GM19455 (cell line): ENCODE data around the gene ZZZ3.
"Not testable (repeated sequence)": the region's sequence is repeated elsewhere in the genome, so short reads cannot be mapped to it uniquely, and the experiment has no call there.

Experiments
- ATAC-seq: cut with Tn5 transposase; IDR thresholded peaks from one replicate; pipeline ENCODE4 v1.9.1; 2021; ENCODE audit not compliant: unreplicated experiment

Gene ZZZ3

DNA sequence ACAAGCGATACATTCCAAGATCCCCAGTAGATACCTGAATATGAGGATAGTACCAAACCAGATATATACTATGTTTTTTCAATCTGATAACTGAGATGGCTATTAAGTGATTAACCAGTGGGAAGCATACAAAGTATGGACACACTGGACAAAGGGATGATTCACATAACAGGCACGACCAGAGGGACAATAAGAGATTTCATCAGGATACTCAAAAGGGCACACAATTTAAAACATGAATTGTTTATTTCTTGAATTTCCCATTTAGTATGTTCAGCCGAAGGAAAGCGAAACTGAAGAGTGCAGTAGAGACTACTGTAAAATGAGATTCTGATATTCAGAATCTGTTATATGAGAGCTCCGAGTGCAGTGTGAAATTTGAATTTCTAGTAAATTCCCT is 10.6 kb downstream of the ZZZ3 start:
- no peak for ATAC-seq

DNA sequence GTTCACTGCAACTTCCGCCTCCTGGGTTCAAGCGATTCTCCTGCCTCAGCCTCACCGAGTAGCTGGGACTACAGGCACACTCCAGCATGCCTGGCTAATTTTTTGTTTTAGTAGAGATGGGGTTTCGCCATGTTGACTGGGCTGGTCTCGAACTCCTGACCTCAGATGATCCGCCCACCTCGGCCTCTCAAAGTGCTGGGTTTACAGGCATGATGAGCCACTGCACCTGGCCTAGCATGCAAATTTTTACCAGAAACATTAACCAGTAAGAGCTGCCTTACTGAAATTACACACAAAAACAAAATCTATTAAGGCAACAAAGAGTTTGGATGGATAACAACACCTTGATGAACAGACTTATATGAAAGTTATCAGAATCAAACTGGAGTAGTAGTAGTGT is 12.1 kb downstream of the ZZZ3 start:
- ATAC-seq = no peak

DNA sequence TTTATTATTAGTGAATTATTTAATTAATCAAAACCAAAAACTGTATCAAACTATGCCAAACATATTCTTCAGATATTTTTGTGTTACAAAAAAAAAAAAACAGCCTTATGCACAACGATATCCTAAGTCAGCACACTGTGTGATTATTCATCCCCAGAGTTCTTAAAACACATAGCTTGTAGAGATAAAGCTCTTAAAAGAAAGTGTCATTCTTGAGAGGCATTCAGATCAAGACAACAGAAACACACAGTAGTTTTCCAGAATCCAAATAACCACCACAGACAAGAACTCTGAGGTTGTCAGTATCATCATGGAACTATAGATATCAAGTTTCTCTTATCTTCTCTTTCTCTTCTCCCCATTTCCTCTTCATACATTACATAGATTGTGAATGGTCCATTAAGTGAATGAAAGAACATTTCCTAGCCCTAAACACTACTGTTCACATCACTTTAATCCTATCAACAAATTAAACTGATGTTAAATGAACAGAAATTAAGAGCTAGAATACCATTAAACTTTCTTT is 13.5 kb downstream of the ZZZ3 start:
- ATAC-seq = no peak

DNA sequence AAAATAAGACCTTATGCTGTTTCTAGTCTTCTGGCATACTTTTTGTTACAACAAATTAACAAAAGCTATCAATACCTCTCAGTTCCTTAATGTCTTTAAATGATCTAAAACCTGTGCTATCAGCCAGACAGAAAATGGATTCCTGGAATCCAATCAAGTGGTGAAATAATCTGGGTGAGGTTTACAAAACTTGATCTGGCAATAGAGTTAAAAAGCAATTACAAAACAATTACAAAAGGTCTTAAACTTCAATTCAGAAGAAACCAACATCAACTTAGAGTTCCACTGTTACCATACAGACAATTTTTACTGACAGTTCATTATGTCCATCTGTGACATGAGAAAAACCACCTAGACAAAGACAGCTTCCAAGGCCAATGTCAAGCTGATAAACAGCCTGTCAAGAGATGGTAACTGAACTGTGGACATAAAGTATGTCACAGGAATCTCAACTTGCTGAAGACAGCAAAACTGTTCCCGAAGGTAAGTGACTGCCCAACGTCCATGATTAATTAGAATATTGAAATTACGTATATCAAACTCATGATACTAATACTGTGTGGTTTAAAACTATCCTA is 17.4 kb downstream of the ZZZ3 start:
- ATAC-seq = no peak

DNA sequence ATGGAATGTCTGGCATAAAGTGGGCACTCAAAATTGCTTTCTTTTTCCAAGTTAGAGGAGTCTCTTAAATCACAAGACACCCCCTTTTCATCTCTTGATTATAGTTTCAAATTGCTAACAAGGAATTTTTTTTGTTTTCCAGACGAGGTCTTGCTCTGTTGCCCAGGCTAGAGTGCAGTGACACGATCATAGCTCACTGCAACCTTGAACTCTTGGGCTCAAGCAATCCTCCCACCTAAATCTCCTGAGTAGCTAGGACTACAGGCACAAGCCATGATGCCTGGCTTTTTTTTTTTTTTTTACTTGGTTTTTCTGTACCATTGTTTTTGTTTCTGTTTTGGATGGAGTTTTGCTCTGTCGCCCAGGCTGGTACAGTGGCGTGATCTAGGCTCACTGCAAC is 20.8 kb downstream of the ZZZ3 start:
- ATAC-seq = no peak

DNA sequence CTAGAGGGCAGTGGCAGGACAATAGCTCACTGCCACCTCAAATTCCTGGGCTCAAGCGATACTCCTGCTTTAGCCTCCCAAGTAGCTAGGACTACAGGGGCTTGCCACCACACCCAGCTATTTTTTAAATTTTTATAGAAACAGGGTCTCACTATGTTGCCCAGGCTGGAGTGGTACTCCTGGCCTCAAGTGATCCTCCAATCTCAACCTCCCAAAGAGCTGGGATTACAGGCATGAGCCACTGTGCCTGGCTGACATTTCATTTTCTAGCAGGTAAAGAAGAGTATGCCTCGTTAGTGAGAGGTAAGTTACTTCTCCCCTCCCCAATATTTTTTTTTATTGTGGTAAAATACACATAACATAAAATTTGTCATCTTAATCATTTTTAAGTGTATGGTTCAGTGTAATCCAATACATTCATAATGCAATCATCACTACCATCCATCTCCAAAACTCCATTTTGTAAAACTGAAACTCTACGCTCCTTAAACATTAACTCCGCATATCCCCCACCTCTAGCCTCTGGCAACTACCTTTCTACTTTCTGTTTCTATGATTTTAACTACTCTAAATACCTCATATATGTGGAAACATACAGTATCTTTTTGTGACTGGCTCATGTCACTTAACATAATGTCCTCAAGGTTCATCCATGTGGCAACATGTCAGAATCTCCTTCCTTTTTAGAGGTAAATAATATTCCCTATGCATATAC is 22.4 kb downstream of the ZZZ3 start:
- no peak for ATAC-seq

DNA sequence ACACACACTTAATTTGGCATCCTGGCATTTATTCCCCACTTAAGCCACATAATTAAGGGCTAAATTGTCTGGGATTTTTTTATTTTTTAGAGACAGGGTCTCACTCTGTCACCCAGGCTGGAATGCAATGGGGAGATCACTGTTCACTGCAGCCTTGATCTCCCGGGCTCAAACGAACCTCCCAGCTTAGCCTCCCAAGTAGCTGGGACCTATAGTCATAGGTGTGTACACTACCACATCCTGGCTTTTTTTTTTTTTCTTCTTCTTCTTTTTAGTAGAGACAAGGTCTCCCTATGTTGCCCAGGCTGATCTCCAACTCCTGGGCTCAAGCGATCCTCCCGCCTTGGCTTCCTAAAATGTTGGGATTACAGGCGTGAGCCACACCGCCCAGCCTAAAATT is 24.2 kb downstream of the ZZZ3 start:
- no peak for ATAC-seq

DNA sequence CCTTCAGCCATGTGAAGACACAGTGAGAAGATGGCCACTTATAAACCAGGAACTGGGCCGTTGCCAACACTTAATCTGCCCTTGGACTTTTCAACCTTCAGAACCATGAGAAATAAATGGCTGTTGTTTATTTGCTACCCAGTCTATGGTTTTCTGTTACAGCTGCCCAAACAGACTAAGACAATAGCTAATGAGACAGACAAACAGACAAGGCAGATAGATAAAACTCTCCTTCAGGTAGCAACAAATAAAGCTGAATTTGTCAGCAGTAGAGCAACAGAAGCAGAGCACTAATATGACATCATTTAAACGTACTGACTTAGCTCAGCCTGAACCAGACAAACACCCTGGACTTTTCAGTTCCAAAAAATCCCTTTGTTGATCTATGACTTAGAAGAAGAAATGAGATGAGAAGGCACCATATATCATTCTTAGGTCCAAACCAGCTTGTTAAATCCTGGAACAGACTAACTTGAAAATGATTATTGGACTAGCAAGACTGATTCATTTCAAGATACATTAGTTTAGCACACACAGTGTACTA is 27.0 kb downstream of the ZZZ3 start:
- no peak for ATAC-seq

DNA sequence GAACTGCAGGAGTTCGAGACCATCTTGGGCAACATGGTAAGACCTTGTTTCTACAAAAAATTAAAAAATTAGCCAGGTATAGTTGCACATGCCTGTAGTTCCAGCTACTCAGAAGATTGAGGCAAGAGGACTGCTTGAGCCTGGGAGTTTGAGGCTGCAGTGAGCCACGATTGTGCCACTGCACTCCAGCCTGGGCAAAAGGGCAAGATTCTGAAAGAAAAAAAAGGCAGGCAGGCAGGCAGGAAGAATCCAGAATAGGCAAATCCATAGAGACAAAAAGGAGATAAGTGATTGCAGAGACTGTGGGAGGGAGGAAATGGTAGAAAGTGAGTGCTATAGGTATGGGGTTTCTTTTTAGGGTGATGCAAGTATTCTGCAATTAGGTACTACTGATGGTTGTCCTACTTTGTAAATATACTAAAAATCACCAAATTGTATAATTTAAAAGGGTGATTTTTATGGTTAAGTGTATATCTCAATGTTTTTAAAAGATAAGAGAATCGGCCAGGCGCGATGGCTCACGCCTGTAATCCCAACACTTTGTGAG is 29.4 kb downstream of the ZZZ3 start:
- ATAC-seq = no peak

DNA sequence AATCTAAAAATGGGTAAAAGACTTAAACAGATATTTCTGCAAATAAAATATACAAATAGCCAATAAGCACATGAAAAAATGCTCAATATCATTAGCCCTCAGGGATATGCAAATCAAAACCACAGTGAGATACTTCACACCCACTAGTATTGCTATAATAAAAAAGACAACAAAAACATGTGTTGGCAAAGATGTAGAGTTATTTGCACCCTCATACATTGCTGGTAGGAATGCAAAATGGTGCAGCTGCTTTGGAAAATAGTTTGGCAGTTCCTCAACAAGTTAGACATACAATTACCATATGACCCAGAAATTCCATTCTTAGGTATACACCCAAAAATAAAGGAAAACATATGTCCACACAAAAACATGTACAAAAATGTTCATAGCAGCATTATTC is 30.2 kb downstream of the ZZZ3 start:
- ATAC-seq = no peak

DNA sequence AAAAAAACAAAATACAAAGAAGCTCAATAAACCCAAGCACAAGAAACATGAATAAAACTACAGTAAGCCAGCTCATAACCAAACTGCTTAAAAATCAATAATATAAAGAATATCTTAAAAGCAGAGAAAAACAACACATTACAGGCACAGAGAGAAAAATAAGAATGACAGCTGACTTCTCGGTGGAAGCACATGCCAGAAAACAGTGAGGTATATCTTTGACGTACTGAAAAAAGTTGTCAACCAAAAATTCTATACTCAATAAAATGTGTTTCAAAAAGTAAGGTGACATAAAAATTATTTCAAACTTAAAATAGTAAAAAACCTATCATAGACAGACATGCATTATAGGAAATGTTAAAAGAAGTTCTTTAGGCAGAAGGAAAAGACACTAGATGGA is 33.3 kb downstream of the ZZZ3 start:
- ATAC-seq = no peak

DNA sequence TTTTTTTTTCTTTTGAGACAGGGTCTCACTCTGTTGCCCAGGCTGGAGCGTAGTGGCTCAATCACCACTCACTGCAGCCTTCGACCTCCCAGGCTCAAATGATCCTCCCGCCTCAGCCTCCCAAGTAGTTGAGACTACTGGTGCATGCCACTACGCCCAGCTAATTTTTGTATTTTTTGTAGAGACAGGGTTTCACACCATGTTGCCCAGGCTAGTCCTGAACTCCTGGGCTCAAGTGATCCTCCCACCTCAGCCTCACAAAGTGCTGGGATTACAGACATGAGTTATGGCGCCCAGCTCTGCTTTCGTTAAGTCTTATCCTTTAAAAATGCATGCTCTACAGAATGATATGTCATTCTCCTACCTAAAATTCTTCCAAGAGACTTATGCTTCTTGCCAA is 36.2 kb downstream of the ZZZ3 start:
- not testable (repeated sequence) for ATAC-seq

DNA sequence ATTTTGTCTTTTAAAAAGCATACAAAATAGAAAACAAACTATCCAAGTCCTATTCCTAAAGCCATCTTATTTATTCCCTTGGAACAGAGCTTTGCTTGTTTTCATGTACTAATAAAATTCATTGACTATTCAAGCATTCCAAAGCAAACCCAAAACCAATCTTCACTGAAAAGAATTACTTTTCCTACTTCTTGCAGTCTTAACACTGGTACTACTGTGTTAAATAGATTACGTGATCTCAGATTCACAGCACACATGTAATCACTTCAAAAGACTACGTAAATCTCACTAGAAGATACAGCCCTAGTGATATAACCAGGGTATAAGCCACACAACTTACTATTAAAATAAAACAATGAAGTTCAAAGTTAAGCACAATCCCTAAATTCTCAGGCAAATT is 39.0 kb downstream of the ZZZ3 start:
- no peak for ATAC-seq

DNA sequence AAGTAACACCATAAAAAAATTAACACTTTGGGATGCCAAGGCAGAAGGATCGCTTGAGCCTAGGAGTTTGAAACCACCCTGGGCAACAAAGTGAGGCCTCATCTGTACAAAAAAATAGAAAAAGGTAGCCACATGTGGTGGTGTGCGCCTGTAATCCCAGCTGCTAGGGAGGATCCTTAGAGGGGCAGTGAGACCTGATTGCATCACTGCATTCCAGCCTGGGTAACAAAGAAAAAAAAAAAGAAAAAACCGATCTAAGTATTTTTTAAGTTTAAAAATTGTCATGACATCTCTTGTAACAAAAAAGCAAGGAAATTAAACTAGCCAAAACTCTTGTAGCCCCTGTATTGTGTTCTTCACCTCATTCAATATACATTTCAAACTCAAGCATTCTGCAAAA is 39.5 kb downstream of the ZZZ3 start:
- no peak for ATAC-seq

DNA sequence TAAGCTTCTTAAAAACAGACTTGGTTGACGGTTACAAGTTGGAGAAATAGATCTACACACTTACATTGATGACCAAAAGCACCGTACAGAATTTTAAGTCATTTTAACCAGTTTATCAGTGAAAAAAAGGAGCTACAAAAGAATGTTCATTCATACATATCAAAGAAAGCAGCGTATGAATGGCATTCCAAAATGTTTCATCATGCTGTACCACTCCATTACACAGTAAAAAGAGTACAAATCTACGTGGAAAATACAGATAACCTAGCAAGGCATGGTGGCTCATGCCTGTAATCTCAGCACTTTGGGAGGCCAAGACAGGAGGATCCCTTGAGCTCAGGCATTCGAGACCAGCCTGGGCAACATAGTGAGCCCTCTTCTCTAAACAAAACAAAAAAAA is 40.3 kb downstream of the ZZZ3 start:
- no peak for ATAC-seq

DNA sequence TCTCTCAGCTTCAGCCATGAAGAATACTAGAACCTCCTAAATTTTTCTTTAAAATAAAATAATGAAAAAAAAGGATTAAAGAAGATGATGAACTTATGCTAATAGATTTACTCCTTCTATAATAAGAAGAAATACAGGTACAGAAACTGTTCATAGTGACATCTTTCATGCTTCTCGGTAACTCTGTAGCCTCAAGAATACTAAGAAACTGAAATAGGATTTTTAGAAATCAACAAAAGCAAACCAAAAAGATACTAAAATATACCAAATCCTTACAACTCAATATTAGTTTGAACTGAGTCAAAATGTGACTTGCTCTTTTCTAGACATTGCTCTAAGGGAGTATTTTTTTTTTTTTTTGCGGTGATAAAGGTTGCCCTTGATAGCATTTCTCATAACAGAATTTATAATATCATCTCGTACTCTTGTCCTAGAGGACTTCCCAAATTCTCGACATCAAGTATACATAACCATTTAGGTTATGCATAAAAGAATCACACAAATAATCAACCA is 42.8 kb downstream of the ZZZ3 start:
- no peak for ATAC-seq

DNA sequence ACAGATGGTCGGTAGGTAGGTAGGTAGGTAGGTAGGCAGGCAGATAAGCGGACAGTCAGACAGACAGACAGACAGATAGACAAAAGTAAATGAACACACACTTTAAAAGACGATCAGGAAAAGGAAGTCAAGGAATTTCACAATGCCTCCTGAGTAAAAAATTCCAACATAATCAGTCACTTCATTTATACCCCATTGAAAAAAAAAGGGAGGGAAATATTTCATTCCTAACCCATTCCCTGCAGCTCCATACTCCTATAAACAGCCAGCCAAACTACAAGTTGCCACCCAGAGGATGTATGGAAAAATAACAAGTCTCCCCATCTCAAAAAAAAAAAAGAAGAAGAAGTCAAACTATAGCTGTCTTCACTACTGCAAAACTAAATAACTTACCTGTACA is 43.4 kb downstream of the ZZZ3 start:
- no peak for ATAC-seq

DNA sequence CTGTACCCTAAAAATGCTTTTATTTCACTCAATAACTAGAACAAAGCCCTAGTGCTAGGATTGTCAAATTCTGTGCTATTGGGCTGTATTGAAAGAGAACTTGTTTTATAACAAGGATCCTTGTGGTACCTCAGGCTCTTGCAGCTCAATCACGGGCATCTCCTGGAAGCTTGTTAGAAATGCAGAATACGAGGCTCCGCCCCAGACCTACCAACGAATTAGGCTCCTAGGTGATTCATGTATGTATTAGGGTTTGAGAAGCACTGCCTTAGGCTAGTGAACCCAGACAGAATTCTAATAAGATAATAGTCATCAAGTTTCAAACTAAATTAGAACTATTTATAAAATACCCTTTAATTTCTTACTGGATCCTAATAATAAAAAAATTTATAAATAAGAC is 45.6 kb downstream of the ZZZ3 start:
- ATAC-seq = no peak
